HepG2 (cell line): ENCODE measurements around the gene CHRM5. TPM values are rescaled to one million over a fixed set of nuclear protein-coding genes. Genes with fewer than 3 reads are reported as not detected.
A peak's percentile ranks its signal among the peaks of the same experiment; 100 is the strongest.

Experiments used
- CSRNP1 ChIP-seq: sonication (generic); formaldehyde crosslinking; IDR thresholded peaks from 2 replicates; pipeline ENCODE4 v1.8.1; 2023; ENCODE audit warnings: mild to moderate bottlenecking, missing genetic modification reagents
- GZF1 ChIP-seq: sonication (generic); formaldehyde crosslinking; IDR thresholded peaks from 2 replicates; pipeline ENCODE4 v1.5.1; 2020; ENCODE audit warnings: mild to moderate bottlenecking, missing genetic modification reagents
- JUN ChIP-seq: sonication (generic); formaldehyde crosslinking; IDR thresholded peaks from 2 replicates; pipeline ENCODE4 v1.4.0; 2020; ENCODE audit warnings: mild to moderate bottlenecking, missing genetic modification reagents
- PHF5A ChIP-seq: IDR thresholded peaks from one replicate; pipeline ENCODE4 v1.6.1; 2018; ENCODE audit warnings: low read depth, missing genetic modification reagents; ENCODE audit not compliant: unreplicated experiment
- ZHX2 ChIP-seq, 2 experiments: sonication (generic) in 1 of 2; formaldehyde crosslinking in 1 of 2; IDR thresholded peaks; 2 replicates each; pipeline versions ENCODE4 v1.6.1 to v1.9.0; 2014 to 2022; ENCODE audit warnings: antibody characterized with exemption in 1 of 2, borderline replicate concordance in 1 of 2, inconsistent platforms in 1 of 2, low read depth in 1 of 2, missing genetic modification reagents in 1 of 2
- ZNF225 ChIP-seq: sonication (generic); formaldehyde crosslinking; IDR thresholded peaks from 2 replicates; pipeline ENCODE4 v1.4.0; 2020; ENCODE audit warnings: mild to moderate bottlenecking, missing genetic modification reagents
- ZNF337 ChIP-seq: sonication (generic); formaldehyde crosslinking; IDR thresholded peaks from 2 replicates; pipeline ENCODE4 v1.5.1; 2020; ENCODE audit warnings: missing genetic modification reagents, low read depth, mild to moderate bottlenecking, borderline replicate concordance
- ZNF563 ChIP-seq: sonication (generic); formaldehyde crosslinking; IDR thresholded peaks from 2 replicates; pipeline ENCODE4 v1.8.0; 2022; ENCODE audit warnings: mild to moderate bottlenecking, moderate library complexity, missing genetic modification reagents
- ZNF746 ChIP-seq: sonication (generic); formaldehyde crosslinking; IDR thresholded peaks from 2 replicates; pipeline ENCODE4 v1.8.0; 2022; ENCODE audit warnings: mild to moderate bottlenecking, missing genetic modification reagents
- ZSCAN9 ChIP-seq: IDR thresholded peaks from 2 replicates; pipeline ENCODE4 v1.6.1; 2016; ENCODE audit warnings: borderline replicate concordance
- polyA plus RNA-seq, 8 experiments: library from polyadenylated mRNA; depleted of rRNA in 3 of 8; stranded (reverse) in 7 of 8; unstranded in 1 of 8; fragments of >200 nt; fragmentation: Illumina TruSeq in 4 of 8; extraction: Trizol in 4 of 8; gene quantifications; 2 replicates each; pipeline versions ENCODE4 v1.2.1 to v1.2.3, GENCODE V29; 2011 to 2016; ENCODE audit warnings: low read depth in 4 of 8, missing spikeins in 1 of 8, mixed read lengths in 1 of 8; ENCODE audit not compliant: insufficient read depth in 1 of 8
- total RNA-seq, 5 experiments: library from RNA; depleted of rRNA; stranded (reverse); fragments of >200 nt; fragmentation: Illumina TruSeq; extraction: Trizol; gene quantifications; 2 replicates each; pipeline ENCODE4 v1.2.3, GENCODE V29; 2016; ENCODE audit warnings: low read depth in 1 of 5
- TF ChIP-seq, protein P1 (sequence below): sonication (generic); formaldehyde crosslinking; IDR thresholded peaks from 2 replicates; pipeline ENCODE4 v1.5.0; 2020; ENCODE audit warnings: mild to moderate bottlenecking, missing genetic modification reagents, borderline replicate concordance

Gene CHRM5
- total and polyA plus RNA-seq, 2 of the 13 experiments (the other 11 are each of a cell fraction or from before 2014, with no cell fraction given) = not detected

GRCh38 chr15:34038023-34038870 is 70.0 kb downstream of the CHRM5 start (continued):
- no peak for TF ChIP-seq PHF5A (CRISPR knock-in tag)
- no peak for TF ChIP-seq ZNF746
- TF ChIP-seq ZNF225 (CRISPR knock-in tag) = 0 out of 2 replicates have a peak, but pooled peaks have one; percentile 39
- TF ChIP-seq ZNF337 (CRISPR knock-in tag) = no peak
- TF ChIP-seq ZHX2 (IDR thresholded peaks at IDR 0.05; ENCODE audit: low read depth) = 0 out of 2 replicates have a peak, but pooled peaks have one; percentile 19
- TF ChIP-seq ZHX2 (CRISPR knock-in tag; IDR thresholded peaks at IDR 0.05; ENCODE audit: borderline replicate concordance) = no peak; the same call in 1 of the 2 replicates
- 0 out of 2 replicates have a peak, but pooled peaks have one; percentile 31 for TF ChIP-seq ZSCAN9 (CRISPR knock-in tag)
- TF ChIP-seq, protein P1, sequence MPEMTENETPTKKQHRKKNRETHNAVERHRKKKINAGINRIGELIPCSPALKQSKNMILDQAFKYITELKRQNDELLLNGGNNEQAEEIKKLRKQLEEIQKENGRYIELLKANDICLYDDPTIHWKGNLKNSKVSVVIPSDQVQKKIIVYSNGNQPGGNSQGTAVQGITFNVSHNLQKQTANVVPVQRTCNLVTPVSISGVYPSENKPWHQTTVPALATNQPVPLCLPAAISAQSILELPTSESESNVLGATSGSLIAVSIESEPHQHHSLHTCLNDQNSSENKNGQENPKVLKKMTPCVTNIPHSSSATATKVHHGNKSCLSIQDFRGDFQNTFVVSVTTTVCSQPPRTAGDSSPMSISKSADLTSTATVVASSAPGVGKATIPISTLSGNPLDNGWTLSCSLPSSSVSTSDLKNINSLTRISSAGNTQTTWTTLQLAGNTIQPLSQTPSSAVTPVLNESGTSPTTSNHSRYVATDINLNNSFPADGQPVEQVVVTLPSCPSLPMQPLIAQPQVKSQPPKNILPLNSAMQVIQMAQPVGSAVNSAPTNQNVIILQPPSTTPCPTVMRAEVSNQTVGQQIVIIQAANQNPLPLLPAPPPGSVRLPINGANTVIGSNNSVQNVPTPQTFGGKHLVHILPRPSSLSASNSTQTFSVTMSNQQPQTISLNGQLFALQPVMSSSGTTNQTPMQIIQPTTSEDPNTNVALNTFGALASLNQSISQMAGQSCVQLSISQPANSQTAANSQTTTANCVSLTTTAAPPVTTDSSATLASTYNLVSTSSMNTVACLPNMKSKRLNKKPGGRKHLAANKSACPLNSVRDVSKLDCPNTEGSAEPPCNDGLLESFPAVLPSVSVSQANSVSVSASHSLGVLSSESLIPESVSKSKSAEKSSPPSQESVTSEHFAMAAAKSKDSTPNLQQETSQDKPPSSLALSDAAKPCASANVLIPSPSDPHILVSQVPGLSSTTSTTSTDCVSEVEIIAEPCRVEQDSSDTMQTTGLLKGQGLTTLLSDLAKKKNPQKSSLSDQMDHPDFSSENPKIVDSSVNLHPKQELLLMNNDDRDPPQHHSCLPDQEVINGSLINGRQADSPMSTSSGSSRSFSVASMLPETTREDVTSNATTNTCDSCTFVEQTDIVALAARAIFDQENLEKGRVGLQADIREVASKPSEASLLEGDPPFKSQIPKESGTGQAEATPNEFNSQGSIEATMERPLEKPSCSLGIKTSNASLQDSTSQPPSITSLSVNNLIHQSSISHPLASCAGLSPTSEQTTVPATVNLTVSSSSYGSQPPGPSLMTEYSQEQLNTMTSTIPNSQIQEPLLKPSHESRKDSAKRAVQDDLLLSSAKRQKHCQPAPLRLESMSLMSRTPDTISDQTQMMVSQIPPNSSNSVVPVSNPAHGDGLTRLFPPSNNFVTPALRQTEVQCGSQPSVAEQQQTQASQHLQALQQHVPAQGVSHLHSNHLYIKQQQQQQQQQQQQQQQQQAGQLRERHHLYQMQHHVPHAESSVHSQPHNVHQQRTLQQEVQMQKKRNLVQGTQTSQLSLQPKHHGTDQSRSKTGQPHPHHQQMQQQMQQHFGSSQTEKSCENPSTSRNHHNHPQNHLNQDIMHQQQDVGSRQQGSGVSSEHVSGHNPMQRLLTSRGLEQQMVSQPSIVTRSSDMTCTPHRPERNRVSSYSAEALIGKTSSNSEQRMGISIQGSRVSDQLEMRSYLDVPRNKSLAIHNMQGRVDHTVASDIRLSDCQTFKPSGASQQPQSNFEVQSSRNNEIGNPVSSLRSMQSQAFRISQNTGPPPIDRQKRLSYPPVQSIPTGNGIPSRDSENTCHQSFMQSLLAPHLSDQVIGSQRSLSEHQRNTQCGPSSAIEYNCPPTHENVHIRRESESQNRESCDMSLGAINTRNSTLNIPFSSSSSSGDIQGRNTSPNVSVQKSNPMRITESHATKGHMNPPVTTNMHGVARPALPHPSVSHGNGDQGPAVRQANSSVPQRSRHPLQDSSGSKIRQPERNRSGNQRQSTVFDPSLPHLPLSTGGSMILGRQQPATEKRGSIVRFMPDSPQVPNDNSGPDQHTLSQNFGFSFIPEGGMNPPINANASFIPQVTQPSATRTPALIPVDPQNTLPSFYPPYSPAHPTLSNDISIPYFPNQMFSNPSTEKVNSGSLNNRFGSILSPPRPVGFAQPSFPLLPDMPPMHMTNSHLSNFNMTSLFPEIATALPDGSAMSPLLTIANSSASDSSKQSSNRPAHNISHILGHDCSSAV (CRISPR knock-in tag) = no peak
- TF ChIP-seq CSRNP1 (CRISPR knock-in tag) = 0 out of 2 replicates have a peak, but pooled peaks have one; percentile 44
- peak; percentile 74; the same call in 1 of the 2 replicates for TF ChIP-seq ZNF563 (CRISPR knock-in tag)
- no peak for TF ChIP-seq JUN (CRISPR knock-in tag)
- no peak for TF ChIP-seq GZF1 (CRISPR knock-in tag)
